Breast epithelium (tissue), 3 donors: ENCODE data around the gene ANKRD17.

ENCODE experiments used
- POLR2A ChIP-seq: fragments of 450-650 bp; IDR thresholded peaks from one replicate; pipeline ENCODE4 v1.6.1; 2016; ENCODE audit warnings: antibody characterized with exemption, mild to moderate bottlenecking, moderate library complexity
- POLR2AphosphoS5 ChIP-seq, 3 donors: sonication (generic); formaldehyde crosslinking; IDR thresholded peaks; one replicate each; pipeline ENCODE4 v1.6.1; 2017; ENCODE audit warnings: antibody characterized with exemption in 3 of 3
- TF ChIP-seq, protein P1 (sequence below), 3 donors: fragments of 450-650 bp; IDR thresholded peaks; one replicate each; pipeline ENCODE4 v1.5.1; 2016 to 2017; ENCODE audit warnings: antibody characterized with exemption in 3 of 3, mild to moderate bottlenecking in 3 of 3, moderate library complexity in 3 of 3

DNA sequence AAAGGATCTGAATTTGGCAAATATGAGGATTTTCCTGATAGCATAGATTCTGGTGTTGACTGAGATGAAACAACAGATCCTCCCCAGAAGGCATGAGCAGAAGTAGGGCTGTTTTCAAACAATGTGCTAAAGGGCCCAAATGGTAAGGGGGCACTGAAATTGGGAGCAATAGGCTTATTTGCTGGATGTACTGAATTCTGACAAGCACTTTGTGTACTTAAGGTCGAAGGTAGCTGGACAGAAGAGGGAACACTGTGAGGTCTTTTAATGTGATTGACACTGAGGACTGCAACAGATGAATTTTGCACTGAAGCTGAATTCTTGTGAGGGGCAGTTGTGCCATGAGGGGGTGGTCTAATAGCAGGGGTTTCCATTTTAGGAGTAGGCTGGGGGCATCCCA, 167.9 kb downstream of the ANKRD17 start:
- TF ChIP-seq POLR2A: no peak
- TF ChIP-seq POLR2AphosphoS5 (IDR thresholded peaks at IDR 0.05): no peak
- TF ChIP-seq, protein P1, sequence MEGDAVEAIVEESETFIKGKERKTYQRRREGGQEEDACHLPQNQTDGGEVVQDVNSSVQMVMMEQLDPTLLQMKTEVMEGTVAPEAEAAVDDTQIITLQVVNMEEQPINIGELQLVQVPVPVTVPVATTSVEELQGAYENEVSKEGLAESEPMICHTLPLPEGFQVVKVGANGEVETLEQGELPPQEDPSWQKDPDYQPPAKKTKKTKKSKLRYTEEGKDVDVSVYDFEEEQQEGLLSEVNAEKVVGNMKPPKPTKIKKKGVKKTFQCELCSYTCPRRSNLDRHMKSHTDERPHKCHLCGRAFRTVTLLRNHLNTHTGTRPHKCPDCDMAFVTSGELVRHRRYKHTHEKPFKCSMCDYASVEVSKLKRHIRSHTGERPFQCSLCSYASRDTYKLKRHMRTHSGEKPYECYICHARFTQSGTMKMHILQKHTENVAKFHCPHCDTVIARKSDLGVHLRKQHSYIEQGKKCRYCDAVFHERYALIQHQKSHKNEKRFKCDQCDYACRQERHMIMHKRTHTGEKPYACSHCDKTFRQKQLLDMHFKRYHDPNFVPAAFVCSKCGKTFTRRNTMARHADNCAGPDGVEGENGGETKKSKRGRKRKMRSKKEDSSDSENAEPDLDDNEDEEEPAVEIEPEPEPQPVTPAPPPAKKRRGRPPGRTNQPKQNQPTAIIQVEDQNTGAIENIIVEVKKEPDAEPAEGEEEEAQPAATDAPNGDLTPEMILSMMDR (IDR thresholded peaks at IDR 0.05): no peak
